GM18502 (cell line): ENCODE data around the gene ZNF808.
"Not testable (repeated sequence)": the region's sequence is repeated elsewhere in the genome, so short reads cannot be mapped to it uniquely, and the experiment has no call there.

Experiments
- ATAC-seq: cut with Tn5 transposase; IDR thresholded peaks from one replicate; pipeline ENCODE4 v1.9.1; 2021; ENCODE audit warnings: mild to moderate bottlenecking; ENCODE audit not compliant: unreplicated experiment, poor library complexity

The ZNF808 gene

DNA sequence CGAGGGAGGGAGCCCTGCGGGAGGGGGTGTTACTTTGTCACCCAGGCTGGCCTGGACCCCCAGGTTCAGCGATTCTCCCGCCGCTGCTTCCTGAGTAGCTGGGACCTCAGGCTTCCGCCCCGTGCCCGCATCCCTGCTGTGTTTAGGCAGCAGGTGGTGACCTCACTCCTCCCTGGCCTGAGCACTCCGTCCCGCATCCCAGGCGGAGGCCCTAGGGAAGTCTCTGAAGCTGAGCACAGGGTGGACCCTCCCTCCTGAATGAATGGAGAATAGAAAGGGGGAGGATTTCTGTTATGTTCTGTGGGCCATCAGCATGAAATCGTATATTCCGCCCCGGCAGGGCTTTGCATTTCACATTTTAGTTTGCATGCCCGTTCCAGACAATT, 7.9 kb downstream of the ZNF808 start:
- ATAC-seq = not testable (repeated sequence)

DNA sequence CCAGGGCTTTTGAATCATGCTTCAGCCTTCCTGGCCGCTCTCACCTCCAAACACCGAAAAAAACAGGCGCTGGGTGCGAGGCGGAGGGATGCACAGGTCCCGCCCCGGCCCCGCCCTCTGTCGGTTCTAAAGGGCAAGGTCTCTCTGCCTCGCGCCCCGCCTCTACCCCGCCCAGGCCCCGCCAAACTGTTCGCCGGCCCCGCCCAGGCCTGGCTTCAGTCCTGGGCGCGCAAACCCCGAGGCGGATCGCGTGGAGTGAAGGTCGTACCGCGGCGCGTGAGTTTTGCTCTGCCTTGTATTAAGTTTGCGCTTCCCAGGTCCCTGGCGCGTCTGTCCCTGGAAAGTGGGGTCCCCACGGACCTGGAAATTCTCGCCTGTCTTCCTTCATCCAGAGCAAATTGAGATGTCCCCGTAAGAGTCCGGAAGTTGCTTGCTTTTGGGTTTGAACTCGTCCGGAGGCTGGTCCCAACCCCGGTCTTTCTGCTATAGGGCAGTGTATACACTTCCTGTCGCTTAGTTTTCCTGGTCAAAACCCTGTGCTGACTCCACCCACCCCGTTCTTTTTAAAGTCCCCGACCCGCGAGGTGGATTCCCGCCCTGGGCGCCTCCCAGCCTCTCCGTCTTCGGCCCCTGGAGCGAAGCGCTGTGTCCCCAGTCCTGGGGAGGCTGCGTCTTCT, 8.4 kb downstream of the ZNF808 start:
- ATAC-seq = peak; percentile 78

DNA sequence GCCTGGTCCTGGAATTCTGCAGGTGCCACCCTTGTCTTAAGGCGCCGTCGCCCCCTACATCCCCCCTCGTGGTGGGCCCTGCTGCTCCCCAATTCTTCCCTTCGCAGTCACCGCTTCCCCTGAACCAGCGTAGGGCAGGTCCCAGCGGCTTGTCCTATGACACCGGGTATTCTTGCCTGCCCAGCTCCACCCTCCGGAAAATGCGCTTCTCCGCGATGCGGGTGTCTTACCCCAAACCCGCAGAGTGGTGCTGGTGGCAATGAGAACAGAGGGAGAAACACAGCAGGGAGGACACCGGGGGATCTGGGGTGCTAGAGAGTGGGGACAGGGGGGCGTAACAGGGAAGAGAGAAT, 9.0 kb downstream of the ZNF808 start:
- ATAC-seq = no peak

DNA sequence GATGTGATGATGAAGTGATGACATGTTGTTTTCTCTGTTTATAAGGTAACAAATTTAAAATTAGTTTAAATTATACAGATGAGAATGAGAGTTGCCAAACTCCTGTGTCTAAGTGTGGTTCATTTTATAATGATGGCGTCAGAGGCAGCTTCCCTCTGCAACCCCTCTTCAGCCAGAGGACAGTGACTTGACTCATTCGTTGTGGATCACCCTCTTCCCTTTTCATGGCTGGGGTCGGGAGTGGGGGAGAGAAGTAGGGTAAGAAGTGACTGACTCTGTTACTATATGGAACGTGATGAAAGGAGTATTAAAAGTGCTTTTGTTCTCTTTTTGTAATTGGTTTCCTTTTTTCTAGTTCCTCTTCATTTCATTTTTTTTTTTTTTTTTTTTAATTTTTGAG, 11.3 kb downstream of the ZNF808 start:
- not testable (repeated sequence) for ATAC-seq

DNA sequence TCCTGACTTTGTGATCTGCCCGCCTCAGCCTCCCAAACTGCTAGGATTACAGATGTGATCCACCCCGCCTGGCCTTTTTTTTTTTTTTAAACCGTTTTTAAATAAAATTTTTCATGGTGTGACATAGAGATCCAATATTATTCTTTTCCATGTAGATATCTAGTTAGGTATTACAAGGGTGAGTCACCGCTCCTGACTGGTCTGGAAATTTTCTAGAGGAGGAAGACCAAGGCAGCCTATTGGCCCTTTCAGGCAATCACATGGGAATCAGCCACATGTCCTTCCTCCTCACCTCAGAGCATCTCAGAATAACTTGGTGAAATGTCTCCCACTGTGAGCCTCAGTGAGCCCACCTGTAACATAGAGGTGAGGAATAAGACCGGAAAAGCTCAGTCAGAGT, 13.7 kb downstream of the ZNF808 start:
- ATAC-seq = not testable (repeated sequence)

DNA sequence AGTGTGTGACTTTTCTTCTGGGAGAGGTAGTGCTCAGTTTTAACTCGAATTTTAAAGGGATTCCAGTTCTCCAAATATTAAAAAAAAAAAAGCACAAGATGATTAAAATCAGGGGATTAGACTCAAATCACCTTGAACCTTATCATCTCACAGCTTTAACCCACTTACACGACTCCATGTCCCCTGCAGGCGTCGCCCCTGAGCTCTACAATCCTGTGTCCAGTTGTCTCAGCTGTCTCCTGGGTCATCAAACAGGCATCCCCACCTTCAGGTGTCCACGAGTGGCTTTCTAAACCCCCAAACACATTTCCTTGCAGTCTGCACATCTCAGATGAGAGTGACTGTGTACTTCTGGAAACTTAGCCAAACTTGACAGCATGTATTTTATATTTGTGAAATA, 14.1 kb downstream of the ZNF808 start:
- no peak for ATAC-seq

DNA sequence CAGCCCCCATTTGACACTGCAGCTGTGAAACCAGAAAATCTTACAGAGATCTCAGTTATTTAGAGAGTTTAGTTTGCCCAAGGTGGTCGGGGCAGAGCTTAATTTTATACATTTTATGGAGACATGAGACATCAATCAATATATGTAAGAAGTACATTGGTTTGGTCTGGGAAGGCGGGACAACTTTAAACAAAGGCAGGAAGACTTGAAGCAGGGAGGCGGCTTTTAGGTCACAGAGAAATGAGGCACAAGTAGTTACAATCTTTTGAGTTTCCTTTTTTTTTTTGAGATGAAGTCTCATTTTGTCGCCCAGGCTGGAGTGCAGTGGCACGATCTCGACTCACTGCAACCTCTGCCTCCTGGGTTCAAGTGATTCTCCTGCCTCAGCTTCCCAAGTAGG, 15.1 kb downstream of the ZNF808 start:
- ATAC-seq = not testable (repeated sequence)

DNA sequence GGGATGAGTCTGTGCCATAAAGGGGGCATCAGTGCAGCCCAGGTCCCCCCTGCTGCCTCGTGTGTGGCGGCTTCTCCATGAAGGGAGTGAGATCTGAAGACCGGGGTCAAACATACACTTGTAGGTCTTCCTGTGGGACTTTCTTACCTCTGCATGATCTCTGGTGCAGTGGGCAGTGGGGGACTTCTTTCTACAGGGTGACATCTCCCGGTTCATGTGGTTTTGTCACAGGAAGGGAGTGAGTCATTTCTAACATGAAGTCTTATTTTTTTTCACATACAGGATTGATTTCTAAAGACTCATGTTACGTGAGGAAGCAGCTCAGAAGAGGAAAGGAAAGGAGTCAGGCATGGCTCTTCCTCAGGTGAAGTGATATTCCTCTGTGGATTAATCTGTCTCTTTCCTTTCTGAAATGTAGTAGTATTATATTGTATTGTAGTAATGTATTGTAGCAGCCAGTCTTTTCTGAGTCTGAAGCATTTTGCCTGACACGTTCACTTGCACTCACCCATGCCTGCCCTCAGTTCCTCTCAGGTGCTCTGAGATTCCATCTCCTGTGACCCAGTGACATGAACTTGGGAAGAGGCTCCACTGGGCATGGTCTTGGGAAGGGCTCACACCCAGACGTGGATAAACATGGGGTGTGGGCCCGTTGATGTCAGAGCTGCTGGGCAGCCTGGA, 15.7 kb downstream of the ZNF808 start:
- no peak for ATAC-seq

DNA sequence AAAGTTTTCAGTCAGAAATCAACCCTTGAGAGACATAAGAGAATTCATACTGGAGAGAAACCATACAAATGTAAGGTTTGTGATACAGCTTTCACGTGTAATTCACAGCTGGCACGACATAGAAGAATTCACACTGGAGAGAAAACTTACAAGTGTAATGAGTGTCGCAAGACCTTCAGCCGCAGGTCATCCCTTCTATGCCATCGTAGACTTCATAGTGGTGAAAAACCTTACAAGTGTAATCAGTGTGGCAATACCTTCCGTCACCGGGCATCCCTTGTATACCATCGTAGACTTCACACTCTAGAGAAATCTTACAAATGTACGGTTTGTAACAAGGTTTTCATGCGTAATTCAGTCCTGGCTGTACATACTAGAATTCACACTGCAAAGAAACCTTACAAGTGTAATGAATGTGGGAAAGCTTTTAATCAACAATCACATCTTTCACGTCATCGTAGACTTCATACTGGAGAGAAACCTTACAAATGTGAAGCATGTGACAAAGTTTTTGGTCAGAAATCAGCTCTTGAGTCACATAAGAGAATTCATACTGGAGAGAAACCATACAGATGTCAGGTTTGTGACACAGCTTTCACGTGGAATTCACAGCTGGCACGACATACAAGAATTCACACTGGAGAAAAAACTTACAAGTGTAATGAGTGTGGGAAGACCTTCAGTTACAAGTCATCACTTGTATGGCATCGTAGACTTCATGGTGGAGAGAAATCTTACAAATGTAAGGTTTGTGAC, 26.9 kb downstream of the ZNF808 start:
- no peak for ATAC-seq

DNA sequence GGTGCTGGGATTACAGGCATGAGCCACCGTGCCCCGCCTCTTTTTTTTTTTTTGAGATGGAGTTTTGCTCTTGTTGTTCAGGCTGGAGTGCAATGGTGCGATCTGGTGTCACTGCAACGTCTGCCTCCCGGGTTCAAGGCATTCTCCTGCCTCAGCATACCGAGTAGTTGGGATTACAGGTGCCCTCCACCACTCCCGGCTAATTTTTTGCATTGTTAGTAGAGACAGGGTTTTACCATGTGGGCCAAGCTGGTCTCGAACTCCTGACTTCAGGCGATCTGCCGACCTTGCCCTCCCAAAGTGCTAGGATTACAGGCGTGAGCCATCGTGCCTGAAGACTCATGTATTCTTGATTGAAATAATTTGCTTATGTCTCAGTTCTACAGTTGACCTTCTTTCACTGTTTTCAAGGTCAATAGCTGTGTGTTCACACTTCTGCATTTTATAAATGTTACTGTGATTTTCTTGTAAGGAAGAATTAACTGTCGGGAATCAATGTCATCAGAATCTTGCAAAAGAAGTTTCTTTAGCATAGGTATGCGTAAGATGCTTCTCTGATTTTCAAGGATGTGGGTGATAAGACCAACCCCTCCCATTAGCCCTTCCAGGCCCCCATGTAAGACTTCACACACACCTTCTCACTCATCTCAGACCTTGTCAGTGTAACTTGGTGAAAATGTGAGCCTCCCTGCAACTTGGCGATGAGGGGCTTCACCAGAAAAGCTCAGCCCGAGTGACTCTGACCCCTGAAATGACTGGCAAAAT, 29.9 kb downstream of the ZNF808 start:
- ATAC-seq = no peak

DNA sequence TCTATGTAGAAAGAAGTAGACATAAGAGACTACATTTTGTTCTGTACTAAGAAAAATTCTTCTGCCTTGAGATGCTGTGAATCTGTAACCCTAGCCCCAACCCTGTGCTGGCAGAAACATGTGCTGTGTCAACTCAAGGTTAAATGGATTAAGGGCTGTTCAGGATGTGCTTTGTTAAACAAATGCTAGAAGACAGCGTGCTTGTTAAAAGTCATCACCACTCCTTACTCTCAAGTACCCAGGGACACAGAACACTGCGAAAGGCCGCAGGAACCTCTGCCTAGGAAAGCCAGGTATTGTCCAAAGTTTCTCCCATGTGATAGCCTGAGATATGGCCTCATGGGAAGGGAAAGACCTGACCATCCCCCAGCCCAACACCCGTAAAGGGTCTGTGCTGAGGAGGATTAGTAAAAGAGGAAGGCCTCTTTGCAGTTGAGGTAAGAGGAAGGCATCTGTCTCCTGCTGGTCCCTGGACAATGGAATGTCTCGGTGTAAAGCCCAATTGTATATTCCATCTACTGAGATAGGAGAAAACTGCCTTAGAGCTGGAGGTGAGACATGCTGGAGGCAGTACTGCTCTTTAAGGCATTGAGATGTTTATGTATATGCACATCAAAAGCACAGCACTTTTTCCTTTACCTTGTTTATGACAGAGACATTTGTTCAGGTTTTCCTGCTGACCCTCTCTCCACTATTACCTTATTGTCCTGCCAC, 31.4 kb downstream of the ZNF808 start:
- not testable (repeated sequence) for ATAC-seq

DNA sequence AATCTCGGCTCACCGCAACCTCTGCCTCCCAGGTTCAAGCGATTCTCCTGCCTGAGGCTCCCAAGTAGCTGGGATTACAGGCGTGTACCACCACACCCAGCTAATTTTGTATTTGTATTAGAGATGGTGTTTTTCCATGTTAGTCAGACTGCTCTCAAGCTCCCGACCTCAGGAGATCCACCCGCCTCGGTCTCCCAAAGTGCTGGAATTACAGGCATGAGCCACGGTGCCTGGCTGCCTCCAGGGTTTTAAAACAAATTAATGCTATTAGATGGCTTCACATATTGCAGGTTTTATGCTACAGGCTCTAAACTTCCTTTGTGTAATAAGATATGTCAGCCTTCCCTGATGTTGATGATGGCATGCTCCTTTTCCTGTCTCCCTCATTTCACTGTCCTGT, 34.1 kb downstream of the ZNF808 start:
- ATAC-seq = not testable (repeated sequence)

DNA sequence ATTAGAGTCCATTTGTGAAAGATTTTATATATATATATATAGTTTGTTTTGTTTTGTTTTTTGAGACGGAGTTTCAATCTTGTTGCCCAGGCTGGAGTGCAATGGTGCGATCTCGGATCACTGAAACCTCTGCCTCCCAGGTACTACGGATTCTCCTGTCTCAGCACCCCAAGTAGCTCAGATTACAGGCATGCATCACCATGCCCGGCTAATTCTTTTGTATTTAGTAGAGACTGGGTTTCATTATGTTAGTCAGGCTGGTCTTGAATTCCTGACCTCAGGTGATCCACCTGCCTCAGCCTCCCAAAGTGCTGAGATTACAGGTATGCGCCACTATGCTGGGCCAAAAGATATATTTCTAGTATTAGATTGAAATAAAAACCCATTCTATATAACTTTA, 38.7 kb downstream of the ZNF808 start:
- ATAC-seq = no peak

DNA sequence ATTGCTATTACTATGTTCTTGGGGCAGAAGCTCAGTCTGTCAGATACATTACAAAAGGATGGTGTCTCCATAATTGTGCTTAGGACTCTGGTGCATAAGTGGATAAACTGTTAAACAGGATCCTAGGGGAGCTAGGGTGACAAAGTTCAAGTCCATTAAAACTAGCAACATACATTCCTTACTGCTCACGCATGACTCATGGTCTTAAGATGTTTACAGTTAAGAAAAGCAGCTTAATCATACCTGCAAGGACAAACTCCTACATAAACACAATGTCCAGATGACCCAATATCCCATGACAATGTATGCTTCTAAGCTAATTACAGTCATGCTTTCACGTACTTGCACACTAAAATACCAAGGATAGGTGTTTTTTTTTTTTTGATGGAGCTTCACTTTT, 39.1 kb downstream of the ZNF808 start:
- ATAC-seq = no peak

DNA sequence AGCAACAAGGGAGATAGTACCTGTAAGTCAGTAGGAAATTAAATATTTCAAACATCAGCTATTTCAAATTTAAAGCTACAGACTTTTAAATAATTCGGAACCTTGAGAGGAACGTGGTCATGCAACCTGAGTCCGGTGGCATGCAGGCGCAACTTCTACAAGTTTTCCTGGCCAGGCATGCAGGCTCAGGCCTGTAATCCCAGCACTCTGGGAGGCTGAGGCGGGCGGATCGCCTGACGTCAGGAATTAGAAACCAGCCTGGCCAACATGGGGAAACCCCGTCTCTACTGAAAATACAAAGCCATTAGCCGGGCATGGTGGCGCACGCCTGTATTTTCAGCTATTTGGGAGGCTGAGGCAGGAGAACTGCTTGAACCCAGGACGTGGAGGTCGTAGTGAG, 40.5 kb downstream of the ZNF808 start:
- no peak for ATAC-seq

DNA sequence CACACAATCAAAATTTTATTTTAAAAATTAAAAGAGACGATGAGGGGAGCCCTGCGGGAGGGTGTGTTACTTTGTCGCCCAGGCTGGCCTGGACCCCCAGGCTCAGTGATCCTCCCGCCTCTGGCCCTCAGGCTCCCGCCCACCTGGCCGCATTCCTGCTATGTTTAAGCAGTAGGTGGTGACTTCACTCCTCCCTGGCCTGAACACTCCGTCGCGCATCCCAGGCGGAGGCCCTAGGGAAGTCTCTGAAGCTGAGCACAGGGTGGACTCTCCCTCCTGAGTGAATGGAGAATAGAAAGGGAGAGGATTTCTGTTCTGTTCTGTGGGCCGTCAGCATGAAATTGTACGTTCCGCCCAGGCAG, 42.2 kb downstream of the ZNF808 start:
- ATAC-seq = not testable (repeated sequence)

DNA sequence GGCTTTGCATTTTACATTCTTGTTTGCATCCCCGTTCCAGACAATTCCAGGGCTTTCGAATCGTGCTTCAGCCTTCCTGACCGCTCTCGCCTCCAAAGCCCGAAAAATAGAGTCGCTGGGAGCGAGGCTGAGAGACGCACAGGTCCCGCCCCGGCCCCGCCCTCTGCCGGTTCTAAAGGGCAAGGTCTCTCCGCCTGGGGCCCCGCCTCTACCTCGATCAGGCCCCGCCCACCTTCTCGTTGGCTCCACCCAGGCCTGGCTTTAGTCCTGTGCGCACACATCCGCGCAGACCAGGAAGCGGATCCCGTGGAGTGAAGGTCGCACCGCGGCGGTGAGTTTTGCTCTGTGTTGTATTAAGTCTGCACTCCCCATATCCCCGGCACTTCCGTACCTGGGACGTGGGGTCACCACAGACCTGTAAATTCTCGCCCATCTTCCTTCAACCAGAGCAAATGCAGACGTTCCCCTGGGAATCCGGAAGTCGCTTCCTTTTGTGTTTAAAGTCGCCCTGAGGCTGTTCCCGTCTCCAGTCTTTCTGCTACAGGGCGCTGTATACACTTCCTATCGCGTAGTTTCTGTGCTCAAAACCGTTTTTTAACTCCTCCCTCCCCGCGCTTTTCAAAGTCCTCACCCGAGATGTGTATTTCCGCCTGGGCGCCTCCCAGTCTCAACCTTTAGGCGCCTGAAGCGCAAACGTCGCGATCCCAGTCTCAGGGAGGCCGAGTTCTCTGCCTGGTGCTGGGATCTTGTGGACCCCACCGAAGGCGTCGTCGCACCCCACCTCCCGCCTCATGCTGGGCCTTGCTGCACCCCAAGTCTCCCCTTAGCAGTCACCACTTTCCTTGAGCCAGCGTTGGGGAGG, 42.8 kb downstream of the ZNF808 start, which contains the start of gene ZNF701:
Gene ZNF701, plus strand, starts transcription at position 288 of the 862 bp plus-strand sequence. CDS start 3,861 bp downstream, outside the sequence.
- ATAC-seq = peak; percentile 90

DNA sequence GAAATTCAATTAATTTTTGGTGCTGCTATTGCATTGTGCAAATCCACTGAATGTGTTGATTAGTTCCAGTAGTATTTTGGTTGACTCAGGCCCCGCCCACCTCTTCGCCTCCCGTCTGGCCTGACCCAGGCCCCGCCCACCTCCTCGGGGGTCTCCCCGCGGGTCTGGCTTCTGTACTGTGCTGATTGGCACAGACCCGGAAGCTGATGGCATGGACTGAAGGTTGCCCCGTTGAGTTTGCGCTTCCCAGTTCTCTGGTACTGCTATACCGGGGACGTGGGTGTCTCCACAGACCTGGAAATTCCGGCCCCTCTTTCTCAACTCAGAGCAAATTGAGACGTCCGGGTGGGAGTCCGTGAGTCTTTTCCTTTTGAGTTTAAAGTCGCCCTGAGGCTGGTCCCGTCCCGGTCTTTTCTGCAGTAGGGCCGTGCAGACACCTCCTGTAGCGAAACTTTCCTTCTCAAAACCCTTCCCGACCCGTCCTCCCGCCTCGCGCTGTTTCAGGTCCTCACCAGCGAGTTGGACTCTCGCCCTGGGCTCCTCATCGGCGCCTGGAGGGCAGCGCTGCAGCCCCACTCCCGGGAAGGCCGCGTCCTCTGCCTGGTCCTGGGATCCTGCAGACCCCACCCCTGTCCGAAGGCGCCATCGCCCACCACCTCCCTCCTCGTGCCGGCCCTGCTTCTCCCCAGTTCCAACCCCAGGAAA, 57.4 kb downstream of the ZNF808 start:
- ATAC-seq = no peak

DNA sequence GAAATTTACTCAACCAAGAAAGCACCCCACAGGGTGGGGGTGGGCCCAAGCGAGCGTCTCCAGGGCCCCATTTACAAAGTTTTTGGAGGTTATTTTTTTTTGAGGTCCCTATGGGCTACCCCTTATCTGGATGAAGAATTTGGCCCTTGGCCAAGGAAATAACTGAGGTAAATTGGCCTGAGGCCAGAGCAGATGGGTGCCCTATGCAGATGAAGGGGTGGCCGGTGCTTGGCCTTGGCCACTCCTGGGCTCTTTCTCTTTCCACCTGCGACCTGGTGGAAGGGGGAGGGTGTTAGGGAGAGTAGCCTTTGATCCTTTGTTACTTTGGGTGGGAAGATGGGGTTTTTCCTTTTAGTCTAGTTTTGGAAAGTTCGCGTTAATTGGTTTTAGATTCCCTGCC, 58.1 kb downstream of the ZNF808 start:
- no peak for ATAC-seq
